ENCODE measurements around the gene ADAMTSL2. TPM values are rescaled to one million over a fixed set of nuclear protein-coding genes. Genes with fewer than 3 reads are reported as not detected.

ADAMTSL2 gene
- total RNA-seq, 1 donor from 2014 or later = 0.15 TPM

- H3K27ac Mint-ChIP-seq (ENCODE audit: unreplicated experiment) = no peak overlapping the region
- DNase-seq (ENCODE audit: low spot score) = no peak
- H3K4me3 Mint-ChIP-seq (ENCODE audit: unreplicated experiment) = no peak overlapping the region
- no peaks in the 10 kb centered on the region for H3K36me3 Mint-ChIP-seq (ENCODE audit: low read depth)
- TF ChIP-seq, protein P1, sequence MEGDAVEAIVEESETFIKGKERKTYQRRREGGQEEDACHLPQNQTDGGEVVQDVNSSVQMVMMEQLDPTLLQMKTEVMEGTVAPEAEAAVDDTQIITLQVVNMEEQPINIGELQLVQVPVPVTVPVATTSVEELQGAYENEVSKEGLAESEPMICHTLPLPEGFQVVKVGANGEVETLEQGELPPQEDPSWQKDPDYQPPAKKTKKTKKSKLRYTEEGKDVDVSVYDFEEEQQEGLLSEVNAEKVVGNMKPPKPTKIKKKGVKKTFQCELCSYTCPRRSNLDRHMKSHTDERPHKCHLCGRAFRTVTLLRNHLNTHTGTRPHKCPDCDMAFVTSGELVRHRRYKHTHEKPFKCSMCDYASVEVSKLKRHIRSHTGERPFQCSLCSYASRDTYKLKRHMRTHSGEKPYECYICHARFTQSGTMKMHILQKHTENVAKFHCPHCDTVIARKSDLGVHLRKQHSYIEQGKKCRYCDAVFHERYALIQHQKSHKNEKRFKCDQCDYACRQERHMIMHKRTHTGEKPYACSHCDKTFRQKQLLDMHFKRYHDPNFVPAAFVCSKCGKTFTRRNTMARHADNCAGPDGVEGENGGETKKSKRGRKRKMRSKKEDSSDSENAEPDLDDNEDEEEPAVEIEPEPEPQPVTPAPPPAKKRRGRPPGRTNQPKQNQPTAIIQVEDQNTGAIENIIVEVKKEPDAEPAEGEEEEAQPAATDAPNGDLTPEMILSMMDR (IDR thresholded peaks at IDR 0.05) = no peak
- no peaks in the 10 kb centered on the region for H3K9me3 Mint-ChIP-seq (ENCODE audit: low read depth)
- H3K27me3 Mint-ChIP-seq (ENCODE audit: low read depth) = peaks cover 31% of the 10 kb centered on the region
- H3K4me1 Mint-ChIP-seq (ENCODE audit: low read depth) = peaks cover 6% of the 10 kb centered on the region
These were observed 39.4 kb downstream of the ADAMTSL2 start for GRCh38 chr9:133573791-133574515.

GRCh38 chr9:133574771-133575170 is 40.3 kb downstream of the ADAMTSL2 start:
- Mint-ChIP-seq H3K4me3 (ENCODE audit: unreplicated experiment) (no peak overlapping the region), H3K36me3 (ENCODE audit: low read depth) (no peaks in the 10 kb centered on the region), H3K27me3 (ENCODE audit: low read depth) (peaks cover 34% of the 10 kb centered on the region), H3K4me1 (ENCODE audit: low read depth) (peaks cover 6% of the 10 kb centered on the region), H3K9me3 (ENCODE audit: low read depth) (no peaks in the 10 kb centered on the region), H3K27ac (ENCODE audit: unreplicated experiment) (no peak overlapping the region)
- TF ChIP-seq, protein P1 (IDR thresholded peaks at IDR 0.05) = no peak
- no peak for DNase-seq (ENCODE audit: low spot score)

DNA sequence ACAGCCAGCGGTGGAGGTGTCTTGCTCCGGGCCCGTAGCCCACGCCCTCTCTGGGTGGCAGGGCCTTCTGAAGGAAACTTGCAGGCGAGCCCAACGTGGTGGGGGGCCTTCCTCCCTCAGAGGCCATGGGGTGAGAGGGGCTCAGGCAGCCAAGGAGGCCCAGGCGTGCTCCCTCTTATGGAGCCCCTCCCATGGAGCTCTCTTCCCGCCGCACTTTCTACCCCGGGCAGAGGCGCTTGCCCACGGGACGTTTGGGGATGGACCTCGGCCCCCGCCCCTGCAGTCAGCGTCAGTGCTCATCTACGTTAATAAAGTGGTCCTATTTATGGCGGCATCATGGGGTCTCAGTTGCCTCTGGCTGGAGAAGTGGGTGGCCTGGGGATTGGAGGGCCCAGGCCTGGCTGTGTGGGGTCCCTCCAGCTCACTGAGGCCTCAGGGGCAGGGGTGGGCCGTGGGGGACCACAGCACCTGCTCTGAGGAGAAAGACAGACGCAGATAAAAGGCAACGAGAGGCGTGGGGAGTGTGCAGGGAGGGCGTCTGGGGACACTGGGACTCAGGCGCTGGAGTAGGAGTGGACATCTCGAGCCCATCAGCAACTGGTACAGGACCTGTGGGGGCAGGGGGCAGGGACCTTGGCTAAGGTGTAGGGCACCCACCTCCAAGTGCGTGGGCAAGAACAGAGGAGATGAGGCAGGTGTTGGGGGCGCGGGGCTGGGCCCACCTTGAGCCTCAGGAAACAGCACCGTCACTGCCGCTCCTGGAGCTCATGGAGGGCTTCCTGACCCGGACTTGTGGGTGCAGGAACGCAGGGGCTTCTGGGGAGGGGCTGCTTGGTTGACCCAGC is 40.9 kb downstream of the ADAMTSL2 start:
- Mint-ChIP-seq H3K36me3 (ENCODE audit: low read depth) (no peaks in the 10 kb centered on the region), H3K4me3 (ENCODE audit: unreplicated experiment) (no peak overlapping the region), H3K4me1 (ENCODE audit: low read depth) (peaks cover 6% of the 10 kb centered on the region), H3K27me3 (ENCODE audit: low read depth) (peaks cover 35% of the 10 kb centered on the region), H3K9me3 (ENCODE audit: low read depth) (no peaks in the 10 kb centered on the region), H3K27ac (ENCODE audit: unreplicated experiment) (no peak overlapping the region)
- TF ChIP-seq, protein P1 (IDR thresholded peaks at IDR 0.05) = no peak
- no peak for DNase-seq (ENCODE audit: low spot score)

DNA sequence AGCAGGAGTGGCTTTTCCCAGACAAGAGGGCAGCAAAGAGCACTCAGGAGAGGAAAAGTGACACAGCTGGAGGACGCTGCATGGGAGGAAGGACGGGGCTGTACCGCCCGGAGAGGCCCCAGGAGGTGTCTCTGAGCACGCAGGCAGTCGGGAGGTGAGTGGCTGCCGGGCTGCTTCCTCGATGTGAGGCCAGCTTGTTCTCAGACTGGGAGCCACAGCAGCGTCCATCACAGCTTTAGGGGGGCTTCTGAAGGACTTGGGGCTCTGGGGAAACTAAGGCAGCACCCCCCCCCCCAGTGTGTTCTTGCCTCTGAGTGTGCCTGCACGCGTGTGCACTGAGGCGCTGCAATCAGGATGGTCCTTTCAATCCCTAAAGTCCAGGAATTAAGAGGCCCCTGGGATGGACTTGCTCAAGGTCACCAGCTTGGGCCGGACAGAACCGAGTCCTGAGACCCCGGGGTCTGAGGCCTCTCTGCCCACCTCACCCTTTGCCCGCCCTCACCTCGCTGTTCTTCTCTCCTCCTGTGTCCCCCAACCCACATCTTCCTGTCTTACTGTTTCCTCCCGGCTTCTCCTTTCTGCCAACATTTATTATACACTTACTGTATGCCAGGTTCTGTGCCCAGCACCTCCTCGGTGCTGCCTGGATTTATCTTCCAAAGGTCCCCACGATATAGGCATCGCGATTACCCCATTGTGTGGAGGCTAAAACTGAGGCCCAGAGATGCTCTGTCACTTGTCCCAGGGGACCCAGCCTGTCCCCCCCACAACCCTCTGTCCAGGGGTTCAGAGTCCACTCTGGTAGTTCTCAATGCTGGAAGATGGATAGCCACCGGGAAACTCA is 41.7 kb downstream of the ADAMTSL2 start:
- TF ChIP-seq, protein P1 (IDR thresholded peaks at IDR 0.05) = no peak
- no peak for DNase-seq (ENCODE audit: low spot score)
- Mint-ChIP-seq H3K27ac (ENCODE audit: unreplicated experiment) (no peak overlapping the region), H3K4me3 (ENCODE audit: unreplicated experiment) (peak overlapping the region; percentile 28), H3K9me3 (ENCODE audit: low read depth) (no peaks in the 10 kb centered on the region), H3K27me3 (ENCODE audit: low read depth) (peaks cover 30% of the 10 kb centered on the region), H3K36me3 (ENCODE audit: low read depth) (no peaks in the 10 kb centered on the region), H3K4me1 (ENCODE audit: low read depth) (peaks cover 6% of the 10 kb centered on the region)
